Loucy (cell line): ENCODE measurements around the gene TRUB2.

Experiments
- H2AFZ ChIP-seq: fragments of 200-600 bp; sonication (generic); 2 replicates; pipeline ENCODE4 v1.6.0; 2016; ENCODE audit warnings: antibody characterized with exemption, mild to moderate bottlenecking, low read length, moderate library complexity
- H3F3A ChIP-seq: fragments of 200-600 bp; 2 replicates; pipeline ENCODE4 v1.6.0; 2016; ENCODE audit warnings: antibody characterized with exemption, low read depth, mild to moderate bottlenecking
- H3K27me3 ChIP-seq: fragments of 200-600 bp; sonication (generic); 2 replicates; pipeline ENCODE4 v1.6.1; 2014; ENCODE audit warnings: low read length, mild to moderate bottlenecking; ENCODE audit not compliant: insufficient read depth, poor library complexity, severe bottlenecking
- H3K36me3 ChIP-seq: fragments of 200-600 bp; sonication (generic); 2 replicates; pipeline ENCODE4 v1.6.1; 2016; ENCODE audit warnings: low read length; ENCODE audit not compliant: insufficient read depth
- H3K4me1 ChIP-seq: fragments of 200-600 bp; sonication (generic); 2 replicates; pipeline ENCODE4 v1.5.1; 2014; ENCODE audit warnings: low read length, mild to moderate bottlenecking; ENCODE audit not compliant: insufficient read depth, poor library complexity, severe bottlenecking
- H3K4me2 ChIP-seq: fragments of 200-600 bp; sonication (generic); 2 replicates; pipeline ENCODE4 v1.6.0; 2014; ENCODE audit warnings: antibody characterized with exemption, low read length, low read depth, mild to moderate bottlenecking; ENCODE audit not compliant: poor library complexity, severe bottlenecking
- H3K4me3 ChIP-seq: fragments of 200-600 bp; sonication (generic); 2 replicates; pipeline ENCODE4 v1.5.1; 2014; ENCODE audit warnings: low read length, mild to moderate bottlenecking, mixed read lengths; ENCODE audit not compliant: poor library complexity, severe bottlenecking
- H3K79me2 ChIP-seq: fragments of 200-600 bp; sonication (generic); 2 replicates; pipeline ENCODE4 v1.6.1; 2014; ENCODE audit warnings: low read length; ENCODE audit not compliant: insufficient read depth
- H3K9ac ChIP-seq: fragments of 200-600 bp; sonication (generic); 2 replicates; pipeline ENCODE4 v1.6.0; 2014; ENCODE audit warnings: mild to moderate bottlenecking, low read depth, low read length, moderate library complexity; ENCODE audit not compliant: poor library complexity, severe bottlenecking
- H3K9me2 ChIP-seq: fragments of 200-600 bp; sonication (generic); replicated peaks from 2 replicates; pipeline ENCODE4 v1.6.1; 2016; ENCODE audit warnings: low read depth, low read length, mixed read lengths
- H3K9me3 ChIP-seq: fragments of 200-600 bp; sonication (generic); 2 replicates; pipeline ENCODE4 v1.6.1; 2014; ENCODE audit warnings: mild to moderate bottlenecking, antibody characterized with exemption, low read length, low read depth; ENCODE audit not compliant: insufficient read depth
- H4K20me1 ChIP-seq: fragments of 200-600 bp; sonication (generic); 2 replicates; pipeline ENCODE4 v1.6.0; 2014; ENCODE audit warnings: antibody characterized with exemption, low read length, mild to moderate bottlenecking; ENCODE audit not compliant: insufficient read depth, poor library complexity, severe bottlenecking
- EZH2phosphoT487 ChIP-seq: fragments of 200-600 bp; IDR thresholded peaks from 2 replicates; pipeline ENCODE4 v1.6.1; 2018; ENCODE audit warnings: antibody characterized with exemption, mild to moderate bottlenecking, moderate library complexity, borderline replicate concordance
- TF ChIP-seq, protein P1 (sequence below): fragments of 200-600 bp; sonication (generic); conservative IDR thresholded peaks from 2 replicates; pipeline ENCODE4 v1.5.1; 2014; ENCODE audit warnings: mild to moderate bottlenecking, antibody characterized with exemption, low read length

Gene TRUB2

GRCh38 chr9:128304971-128305288, 17.3 kb downstream of the TRUB2 start:
- no peaks in the 10 kb centered on the region for H3K79me2 ChIP-seq
- no peaks in the 10 kb centered on the region for H3K9me2 ChIP-seq
- no peak overlapping the region for H3K4me2 ChIP-seq
- H3K4me1 ChIP-seq, result no peaks in the 10 kb centered on the region
- H3K36me3 ChIP-seq, result peaks cover 11% of the 10 kb centered on the region; the same call in 1 of the 2 replicates
- no peaks in the 10 kb centered on the region for H3K27me3 ChIP-seq
- H3F3A ChIP-seq, result no peaks in the 10 kb centered on the region
- H4K20me1 ChIP-seq, result no peaks in the 10 kb centered on the region
- no peak overlapping the region for H2AFZ ChIP-seq
- H3K9ac ChIP-seq, result no peak overlapping the region
- TF ChIP-seq, protein P1, sequence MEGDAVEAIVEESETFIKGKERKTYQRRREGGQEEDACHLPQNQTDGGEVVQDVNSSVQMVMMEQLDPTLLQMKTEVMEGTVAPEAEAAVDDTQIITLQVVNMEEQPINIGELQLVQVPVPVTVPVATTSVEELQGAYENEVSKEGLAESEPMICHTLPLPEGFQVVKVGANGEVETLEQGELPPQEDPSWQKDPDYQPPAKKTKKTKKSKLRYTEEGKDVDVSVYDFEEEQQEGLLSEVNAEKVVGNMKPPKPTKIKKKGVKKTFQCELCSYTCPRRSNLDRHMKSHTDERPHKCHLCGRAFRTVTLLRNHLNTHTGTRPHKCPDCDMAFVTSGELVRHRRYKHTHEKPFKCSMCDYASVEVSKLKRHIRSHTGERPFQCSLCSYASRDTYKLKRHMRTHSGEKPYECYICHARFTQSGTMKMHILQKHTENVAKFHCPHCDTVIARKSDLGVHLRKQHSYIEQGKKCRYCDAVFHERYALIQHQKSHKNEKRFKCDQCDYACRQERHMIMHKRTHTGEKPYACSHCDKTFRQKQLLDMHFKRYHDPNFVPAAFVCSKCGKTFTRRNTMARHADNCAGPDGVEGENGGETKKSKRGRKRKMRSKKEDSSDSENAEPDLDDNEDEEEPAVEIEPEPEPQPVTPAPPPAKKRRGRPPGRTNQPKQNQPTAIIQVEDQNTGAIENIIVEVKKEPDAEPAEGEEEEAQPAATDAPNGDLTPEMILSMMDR, result no peak
- no peak for TF ChIP-seq EZH2phosphoT487
- no peak overlapping the region for H3K4me3 ChIP-seq
- H3K9me3 ChIP-seq, result no peaks in the 10 kb centered on the region

- Histone ChIP-seq H3F3A (no peaks in the 10 kb centered on the region), H3K79me2 (no peaks in the 10 kb centered on the region), H3K27me3 (no peaks in the 10 kb centered on the region), H3K9me2 (no peaks in the 10 kb centered on the region), H3K9ac (no peak overlapping the region), H3K4me2 (no peak overlapping the region), H3K4me3 (no peak overlapping the region), H3K36me3 (peaks cover 6% of the 10 kb centered on the region; the same call in 1 of the 2 replicates), H2AFZ (no peak overlapping the region), H3K9me3 (no peaks in the 10 kb centered on the region), H3K4me1 (no peaks in the 10 kb centered on the region), H4K20me1 (no peaks in the 10 kb centered on the region)
- TF ChIP-seq EZH2phosphoT487, result no peak
- TF ChIP-seq, protein P1, result no peak
These were observed 17.9 kb downstream of the TRUB2 start for GRCh38 chr9:128304136-128304970.

GRCh38 chr9:128298535-128299482, 23.4 kb downstream of the TRUB2 start:
- Histone ChIP-seq H3K4me1 (no peaks in the 10 kb centered on the region), H3K9me3 (no peaks in the 10 kb centered on the region), H3K36me3 (no peaks in the 10 kb centered on the region), H3K27me3 (no peaks in the 10 kb centered on the region), H3K4me3 (no peak overlapping the region), H3F3A (no peaks in the 10 kb centered on the region), H3K79me2 (no peaks in the 10 kb centered on the region), H4K20me1 (no peaks in the 10 kb centered on the region), H3K9me2 (no peaks in the 10 kb centered on the region), H3K9ac (no peak overlapping the region), H2AFZ (no peak overlapping the region), H3K4me2 (no peak overlapping the region)
- no peak for TF ChIP-seq EZH2phosphoT487
- TF ChIP-seq, protein P1, result no peak
